HG03066 (cell line): Measurements from ENCODE around the gene SYNE1.

ENCODE experiments used
- ATAC-seq: cut with Tn5 transposase; IDR thresholded peaks from one replicate; pipeline ENCODE4 v1.9.1; 2021; ENCODE audit warnings: low read depth; ENCODE audit not compliant: unreplicated experiment

The SYNE1 gene

DNA sequence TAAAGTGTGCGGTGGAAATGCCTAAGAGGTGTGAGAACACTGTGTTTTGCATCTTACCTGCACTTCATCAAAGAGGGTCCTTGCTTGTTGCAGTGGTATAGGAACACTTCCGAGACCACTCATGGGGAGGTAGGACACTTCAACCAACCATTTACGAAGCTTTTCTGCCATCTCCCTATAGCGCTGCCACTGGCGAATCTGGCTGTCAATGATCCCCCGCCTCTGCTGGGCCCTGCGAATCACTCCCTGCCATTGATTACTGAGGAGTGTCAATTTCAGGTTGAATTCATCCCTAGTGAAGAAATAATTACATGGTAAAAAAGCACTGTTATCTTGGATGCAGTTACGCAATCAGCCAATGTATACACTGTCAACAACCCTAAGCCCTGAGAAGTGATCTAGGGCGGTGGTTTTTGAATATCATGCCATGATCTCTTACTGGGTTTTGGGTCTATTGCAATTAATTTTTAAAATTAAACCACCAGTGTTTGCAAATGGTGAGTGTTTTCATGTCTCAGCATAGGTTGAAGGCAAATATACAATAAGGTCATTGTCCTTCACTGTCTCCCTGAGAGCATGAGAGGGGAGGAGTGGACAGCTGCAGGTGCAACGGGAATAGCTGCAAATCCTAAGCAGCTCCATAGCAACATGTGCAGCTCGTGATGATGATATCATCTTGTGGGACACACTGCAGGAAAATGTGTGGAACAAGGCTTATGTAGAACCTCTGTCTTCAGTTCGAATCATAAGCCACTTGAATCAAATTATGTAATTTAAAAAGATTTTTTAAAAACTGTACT is 429.0 kb downstream of the SYNE1 start:
- ATAC-seq, result no peak

DNA sequence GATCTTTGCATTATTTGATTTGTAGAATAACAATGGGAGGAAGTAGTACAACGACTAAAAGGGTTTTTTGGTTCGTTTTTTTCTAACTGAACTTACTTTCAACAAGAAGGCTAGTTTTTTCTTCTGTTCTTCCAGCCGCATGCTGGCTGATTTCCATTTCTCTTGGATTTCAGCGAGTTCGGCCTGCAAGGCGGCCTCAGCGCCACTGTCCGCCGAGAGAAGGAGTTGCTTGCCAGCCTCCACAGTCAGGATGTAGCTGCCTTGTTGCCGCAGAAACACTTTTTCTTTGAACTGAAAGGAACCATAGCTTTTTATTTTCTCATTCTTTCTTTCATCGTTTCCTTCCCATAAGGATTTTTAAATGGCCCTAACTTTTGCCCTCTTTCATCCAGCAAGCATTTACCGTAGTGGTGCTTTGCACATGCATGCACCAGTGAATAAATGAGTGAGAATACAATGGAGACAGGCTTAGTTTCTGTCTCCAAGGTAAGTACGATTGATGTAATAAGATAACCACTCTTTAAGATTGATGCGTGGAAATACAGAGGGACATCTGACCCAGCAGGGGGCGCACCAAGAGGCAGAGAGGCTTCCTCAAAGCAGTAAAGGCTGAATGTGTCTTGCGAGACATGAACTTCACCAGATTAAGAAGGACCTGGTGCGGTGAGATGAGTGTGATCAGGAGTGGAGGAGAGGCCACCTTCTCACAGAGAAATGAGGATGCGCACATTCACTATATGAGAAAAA is 430.9 kb downstream of the SYNE1 start:
- no peak for ATAC-seq

DNA sequence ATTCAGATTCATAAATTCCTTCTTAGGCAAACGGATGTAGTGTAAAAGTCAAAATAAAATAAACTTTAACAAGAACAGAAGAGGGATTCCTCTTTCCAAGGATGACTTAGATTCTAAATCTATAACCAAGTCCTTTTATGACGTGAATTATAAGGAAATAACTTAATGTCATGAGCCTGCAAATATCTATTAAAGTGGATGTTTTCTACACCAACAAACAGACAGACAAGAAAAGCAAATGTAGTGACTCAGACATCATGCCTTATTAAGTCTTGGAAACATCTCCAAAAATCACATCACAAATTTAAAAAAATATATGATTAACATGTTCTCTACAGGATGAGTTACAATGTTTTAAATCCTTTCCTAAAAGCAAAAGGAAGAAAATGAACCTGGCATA is 432.6 kb downstream of the SYNE1 start:
- ATAC-seq, result no peak

DNA sequence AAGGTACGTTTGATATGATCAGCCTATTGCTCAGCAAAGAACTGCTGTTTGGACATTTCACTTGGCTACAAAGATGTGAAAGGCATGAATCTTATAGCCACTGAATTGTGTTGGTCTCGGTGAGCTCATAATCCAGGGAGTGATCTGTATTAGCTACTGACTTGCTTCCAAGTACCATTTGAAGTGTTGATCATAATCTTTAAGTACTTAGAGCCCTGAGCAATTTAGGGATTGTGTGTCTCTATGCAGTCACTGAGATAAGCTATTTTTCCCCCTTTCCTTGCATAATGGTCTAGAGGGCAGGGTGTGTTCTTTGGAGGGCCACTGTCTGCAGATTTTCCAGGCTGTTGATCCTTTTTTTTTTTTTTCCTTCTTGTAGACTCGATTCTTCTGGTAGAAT is 436.0 kb downstream of the SYNE1 start:
- no peak for ATAC-seq

DNA sequence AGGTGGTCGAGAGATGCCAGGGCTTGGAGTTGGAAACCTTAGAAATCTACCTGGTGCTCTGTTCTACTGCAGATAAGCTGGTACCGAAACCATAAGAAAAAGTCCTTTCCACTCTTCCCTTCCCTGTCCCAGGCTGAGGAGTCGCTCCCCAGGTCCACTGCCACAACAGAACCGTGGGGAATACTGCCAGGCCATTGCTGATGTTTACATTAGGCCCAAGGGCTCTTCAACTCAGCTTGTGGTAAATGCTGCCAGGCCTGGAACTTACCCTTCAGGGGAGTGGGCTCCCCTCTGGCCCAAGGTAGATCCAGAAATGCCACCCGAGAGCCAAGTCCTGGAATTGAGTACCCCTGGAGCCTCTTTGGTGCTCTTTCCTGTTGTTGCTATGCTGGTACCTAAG is 441.3 kb downstream of the SYNE1 start:
- ATAC-seq, result no peak

DNA sequence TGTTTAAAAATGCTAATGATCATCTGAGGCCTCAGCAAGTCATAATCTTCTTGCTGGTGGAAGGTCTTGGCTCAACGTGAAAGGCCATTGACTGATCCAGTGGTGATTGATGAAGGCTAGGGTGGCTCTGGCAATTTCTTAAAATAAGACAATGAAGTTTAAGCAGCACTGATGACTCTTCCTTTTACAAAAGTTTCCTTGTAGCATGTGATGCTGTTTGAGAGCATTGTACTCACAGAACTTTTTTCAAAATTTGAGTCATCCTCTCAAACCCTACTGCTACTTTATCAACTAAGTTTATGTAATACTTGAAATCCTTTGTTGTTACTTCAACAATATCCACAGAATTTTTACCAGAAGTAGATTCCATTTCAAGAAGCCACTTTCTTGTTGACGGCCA is 447.4 kb downstream of the SYNE1 start:
- ATAC-seq, result no peak

DNA sequence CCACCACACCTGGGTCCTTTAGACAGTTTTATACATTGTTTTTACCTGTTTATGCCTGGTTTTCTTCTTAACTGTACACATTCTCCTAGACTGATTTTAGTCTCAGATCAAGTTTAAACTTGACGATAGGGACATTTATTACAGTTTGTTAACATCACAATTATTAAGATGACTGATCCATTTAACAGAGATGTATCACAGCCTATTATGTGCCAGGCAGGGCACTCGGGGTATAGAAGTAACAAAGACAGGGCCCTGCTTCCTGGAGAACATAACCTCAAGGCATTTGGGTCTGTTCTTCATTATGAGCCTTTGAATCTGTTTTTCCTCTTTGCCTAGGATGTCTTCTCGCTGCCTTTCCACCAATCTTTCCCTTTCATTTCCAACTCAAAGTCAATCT is 449.2 kb downstream of the SYNE1 start:
- no peak for ATAC-seq

DNA sequence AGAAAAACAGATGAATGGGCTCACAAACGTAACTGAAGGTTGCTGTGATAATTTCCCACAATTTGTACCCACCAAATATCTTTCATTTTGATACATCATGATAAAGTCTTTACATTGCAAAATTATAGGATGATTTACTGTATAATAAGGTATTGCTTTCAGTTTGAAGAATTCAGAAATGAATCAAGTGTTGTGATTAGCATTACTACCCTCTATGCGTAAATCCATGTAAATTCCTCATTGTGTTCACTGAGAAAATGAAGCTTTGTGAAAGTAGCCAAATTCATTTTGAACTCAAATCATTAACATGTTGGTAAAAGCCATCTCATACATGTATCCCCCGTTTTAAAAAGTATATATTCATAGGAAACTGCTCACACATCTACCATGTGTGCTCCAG is 450.3 kb downstream of the SYNE1 start:
- no peak for ATAC-seq

DNA sequence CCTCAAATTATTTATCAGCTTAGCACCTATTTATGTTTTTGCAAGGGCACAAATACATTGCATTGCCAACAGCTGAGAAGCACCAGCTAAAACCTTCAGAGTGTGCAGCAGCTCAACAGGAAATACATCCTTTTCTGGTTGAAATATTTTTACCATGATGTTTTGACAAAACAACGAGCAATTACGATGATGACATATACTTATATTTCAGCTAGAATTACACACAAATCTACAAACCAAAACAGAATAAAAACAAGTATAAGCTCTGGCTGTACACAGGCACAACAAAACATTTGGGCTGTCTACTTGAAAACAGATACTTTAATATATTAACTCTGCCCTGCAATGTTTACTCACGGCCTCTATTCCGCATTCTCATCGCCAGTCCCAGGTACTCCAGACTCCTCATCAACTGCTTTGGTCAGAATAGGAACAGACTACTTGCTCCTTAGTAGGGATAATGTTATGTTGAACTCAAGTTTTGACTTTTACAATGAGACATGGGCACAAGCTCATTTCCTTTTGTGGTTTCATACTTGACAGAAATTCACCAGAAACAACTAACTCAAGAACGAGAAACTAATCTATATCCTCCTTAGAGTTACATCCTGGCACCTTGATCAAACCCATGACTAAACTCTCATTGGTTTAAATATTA is 452.1 kb downstream of the SYNE1 start:
- peak; percentile 63 for ATAC-seq

DNA sequence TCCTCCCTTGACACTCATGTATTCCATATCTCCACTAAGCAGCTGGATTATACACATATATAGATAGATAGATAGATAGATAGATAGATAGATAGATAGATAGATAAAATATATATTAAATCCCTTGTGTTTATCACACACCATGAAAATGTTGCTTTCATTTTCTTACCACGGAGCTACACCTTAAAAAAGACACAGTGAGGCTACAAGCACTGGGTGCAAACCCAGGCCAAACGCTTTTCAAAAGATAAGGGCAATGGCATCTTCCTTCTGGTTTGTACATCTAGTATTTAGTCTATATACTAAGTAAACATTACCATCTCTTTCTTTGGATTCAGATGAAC is 452.6 kb downstream of the SYNE1 start:
- peak; percentile 47 for ATAC-seq

DNA sequence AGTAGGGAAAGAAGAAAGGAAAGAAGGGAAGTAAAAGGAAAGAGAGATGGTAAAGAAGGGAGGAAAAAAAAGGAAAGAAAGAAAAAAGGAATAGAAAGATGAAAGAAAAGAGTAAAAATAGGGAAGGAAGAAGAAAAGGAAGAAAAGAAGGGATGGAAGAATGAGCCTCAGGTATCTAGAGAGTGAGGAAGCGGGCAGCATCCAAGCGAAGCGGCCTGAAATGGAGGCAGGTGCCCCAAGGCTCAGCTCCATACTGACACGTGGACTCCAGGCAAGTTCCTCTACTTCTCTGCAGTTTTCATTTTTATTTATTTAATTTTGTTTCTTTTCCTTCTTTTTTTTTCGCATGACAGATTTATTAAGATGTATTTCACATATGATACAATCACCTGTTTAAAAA is 456.6 kb downstream of the SYNE1 start:
- ATAC-seq, result no peak

DNA sequence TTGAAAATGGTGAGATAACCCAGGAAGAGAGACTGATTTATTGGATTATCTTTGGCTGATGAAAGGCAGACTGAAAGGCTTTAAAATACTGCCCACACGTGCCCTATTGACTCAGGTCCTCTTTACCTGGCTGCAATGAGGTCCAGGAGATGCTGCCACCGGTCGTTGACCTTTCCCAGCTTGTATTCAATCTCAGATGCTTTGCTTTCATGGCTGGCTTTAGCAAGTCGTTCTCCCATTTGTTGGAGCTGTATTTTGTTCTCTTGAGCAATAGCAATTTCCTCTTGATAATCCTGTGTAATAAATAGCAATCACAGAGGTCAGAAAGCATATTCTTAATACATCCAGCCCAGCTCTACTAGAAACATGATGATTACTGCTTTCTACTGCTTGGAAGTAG is 460.9 kb downstream of the SYNE1 start:
- ATAC-seq, result no peak

DNA sequence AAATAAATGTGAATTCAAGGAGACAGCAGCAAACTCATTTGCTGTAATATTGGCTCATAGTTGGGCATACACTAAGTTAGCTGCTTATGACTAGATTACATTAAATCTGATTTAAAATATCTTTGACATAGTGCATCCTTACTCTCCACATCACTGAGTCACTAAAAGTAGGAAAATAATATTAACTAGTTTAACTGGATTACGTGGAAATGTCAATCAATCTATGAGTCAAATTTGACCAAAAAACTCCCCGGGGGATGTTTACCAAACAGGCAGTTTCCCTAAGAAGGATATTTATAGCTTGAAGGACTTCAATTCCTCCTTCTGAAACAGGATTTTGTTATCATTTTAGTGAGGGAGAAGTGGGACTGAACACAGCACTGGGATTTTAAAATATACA is 463.2 kb downstream of the SYNE1 start:
- no peak for ATAC-seq

DNA sequence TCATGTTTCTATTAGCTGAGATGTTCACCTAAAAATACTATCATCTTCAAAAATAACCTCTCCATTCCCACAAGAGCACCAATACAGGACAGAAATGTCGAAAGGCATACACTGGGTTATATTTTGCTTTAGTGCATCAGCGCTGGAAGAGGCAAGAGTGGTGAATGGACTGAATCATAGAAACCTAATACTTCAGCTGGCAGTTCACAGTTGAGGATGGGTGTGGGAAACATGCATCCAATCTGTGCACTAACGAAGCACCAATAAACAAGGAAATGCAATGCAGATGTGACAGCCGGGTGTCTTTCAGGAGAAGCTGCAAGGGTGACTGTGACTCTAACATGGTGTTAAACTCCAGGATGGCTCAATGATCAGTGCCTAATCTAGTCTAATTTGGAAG is 463.8 kb downstream of the SYNE1 start:
- ATAC-seq, result no peak

DNA sequence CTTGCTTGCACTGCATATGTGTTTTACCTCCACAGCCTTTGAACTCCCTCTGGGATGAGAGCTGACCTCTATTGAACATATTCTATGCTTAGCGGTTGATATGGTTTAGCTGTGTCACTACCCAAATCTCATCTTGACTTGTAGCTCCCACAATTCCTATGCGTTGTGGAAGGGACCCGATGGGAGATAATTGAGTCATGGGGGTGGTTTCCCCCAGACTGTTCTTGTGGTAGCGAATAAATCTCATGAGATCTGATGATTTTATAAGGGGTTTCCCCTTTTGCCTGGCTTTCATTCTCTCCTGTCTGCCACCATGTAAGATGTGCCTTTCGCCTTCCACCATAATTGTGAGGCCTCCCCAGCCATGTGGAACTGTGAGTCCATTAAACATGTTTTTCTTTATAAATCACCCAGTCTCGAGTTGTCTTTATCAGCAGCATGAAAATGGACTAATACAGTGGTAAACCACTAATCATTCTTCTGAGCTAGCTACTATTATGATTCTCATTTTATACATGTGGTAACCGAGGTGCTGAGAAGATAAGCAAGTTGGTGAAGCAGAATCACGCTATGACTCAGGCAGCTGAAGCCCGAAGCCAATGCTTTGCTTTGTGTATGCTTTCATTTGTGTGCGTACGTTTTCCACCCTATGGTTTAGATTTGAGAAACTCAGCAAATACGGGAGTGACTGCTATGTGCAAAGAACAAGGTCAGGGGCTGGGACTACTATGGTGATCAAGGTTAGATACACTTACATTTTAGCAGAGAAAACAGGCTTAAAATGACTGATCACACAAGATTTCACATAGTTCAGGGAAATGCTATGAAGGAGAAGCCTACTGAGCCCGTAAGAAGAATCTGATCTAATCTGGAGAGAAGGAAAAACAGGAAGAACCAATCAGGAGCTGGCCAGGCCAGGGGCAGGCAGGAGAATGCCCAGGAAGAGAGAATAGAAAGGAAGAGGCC is 466.2 kb downstream of the SYNE1 start:
- peak; percentile 90 for ATAC-seq

DNA sequence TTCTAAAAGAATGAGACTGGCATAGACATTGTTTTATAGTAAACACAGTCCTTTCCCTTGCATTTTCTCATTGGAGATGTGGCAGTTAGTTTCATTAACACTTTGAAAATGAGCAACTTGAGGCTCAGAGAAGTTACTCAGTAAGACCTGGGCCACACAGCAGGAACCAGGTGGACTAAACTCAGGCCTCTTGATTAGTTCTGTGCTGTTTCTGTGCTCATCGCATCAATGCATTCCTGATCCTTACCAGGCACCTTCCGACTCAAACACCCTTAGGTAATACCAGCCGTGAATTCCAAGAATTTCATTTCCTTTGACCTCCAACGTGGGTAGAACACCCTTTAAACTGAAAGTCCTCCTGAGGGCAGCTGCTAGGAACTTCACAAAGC is 466.9 kb downstream of the SYNE1 start:
- ATAC-seq, result no peak

DNA sequence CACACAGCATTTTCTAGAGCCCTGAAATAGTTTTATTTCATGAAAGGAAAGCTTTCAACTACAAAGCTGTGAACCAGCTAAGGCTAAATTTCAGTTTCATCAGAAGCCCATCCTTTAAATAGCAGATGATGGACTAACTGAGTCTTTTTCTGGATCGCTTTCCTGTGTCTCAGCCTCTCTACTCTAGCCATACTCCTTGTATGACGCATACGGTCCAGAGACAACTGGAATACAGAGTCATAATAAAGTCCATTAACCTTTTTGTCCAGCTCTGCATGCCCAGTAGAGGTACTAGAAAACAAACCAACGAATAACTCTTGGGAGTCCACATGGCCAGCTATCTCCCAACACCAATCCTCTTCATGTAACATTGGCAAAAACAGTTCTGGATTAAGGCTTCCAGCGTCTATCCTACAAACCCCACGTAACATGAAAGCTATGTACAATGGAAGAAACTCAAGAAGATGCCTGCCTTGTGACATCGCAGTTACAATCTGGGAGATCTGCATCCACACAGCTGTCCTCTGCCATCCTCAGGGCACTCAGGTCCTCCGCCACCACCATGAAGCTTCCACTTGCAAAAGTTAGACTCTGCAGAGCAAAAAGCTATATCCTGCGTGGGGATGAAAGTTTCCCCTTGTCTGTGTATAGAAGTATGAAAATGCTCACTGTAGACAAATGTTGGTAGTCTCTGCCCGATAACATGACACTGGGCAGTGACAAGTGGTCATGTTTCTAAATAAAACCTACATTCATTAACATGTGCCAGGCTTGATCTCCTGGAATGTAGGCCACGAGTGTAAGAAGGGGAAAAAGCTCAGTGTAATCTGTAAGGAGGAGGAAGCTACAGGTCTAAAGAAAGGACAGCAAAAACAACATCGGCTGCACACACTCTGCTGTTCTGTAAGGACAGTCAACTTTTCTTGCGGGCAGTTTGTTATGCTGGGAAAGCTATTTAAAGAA is 469.2 kb downstream of the SYNE1 start:
- ATAC-seq, result no peak

DNA sequence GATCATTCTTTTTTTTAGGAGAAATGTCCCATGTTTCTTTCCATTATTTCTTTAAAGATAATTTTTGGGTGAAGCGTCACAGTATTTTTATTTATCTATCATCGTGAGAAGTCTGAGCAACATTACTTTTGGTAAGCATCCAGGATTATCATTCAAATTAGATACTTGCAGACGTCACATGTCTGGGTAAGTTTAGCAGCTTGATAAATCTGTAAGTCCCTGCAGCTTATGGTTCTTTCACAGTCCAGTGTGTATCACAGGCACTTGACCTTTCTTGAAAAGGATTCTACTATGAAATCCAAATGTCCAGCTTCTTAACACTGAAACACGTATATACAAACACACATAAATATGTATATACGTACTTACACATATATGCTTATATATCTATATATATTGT is 470.3 kb downstream of the SYNE1 start:
- ATAC-seq, result no peak

DNA sequence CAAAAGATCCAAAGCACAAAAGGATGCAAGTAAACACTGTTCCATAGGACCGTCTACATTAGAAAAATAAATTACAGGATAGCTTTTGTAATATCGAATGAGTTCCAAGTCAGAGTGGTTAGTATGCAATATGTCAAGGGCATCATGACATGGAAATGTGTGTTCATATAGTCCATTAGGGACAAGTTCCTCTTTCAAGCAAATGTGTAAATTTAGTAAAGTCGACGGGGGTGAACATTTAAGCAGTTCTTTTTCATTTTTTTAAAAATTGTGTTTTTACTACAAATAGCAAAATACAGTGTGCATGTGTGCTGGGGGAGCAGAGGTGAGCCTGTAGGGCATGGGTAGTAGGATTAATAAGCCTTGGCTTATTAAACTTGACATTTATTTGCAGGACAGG is 470.7 kb downstream of the SYNE1 start:
- ATAC-seq, result no peak

DNA sequence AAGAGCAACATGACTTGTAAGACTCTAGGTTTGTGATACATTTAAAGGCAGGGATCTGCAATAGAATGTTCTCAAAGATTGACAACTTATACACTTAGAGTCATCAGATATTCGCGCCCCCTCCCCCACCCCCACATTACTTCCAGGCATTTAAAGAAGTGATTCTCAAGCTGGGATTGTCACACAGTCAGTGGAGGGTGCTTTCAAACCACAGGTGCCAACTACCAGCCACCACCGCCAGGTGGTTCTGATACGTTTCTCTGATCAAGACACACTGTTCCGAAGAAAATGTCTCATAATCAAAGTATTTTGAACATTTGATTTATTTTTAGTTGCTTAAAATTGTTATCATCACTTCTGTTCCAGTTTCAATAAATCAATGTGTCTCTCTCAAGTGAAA is 472.2 kb downstream of the SYNE1 start:
- ATAC-seq, result no peak
